Measurements from ENCODE around the gene TRHDE. TPM values are rescaled to one million over a fixed set of nuclear protein-coding genes. Genes with fewer than 3 reads are reported as not detected.

The TRHDE gene
- total RNA-seq, 4 donors from 2014 or later, result 0.05 to 0.81 (median 0.40) TPM

- Histone ChIP-seq H3K9me3 (no peaks in the 10 kb centered on the region), H3K4me3 (replicated peaks in 1 of 3) (no peak overlapping the region), H3K27me3 (no peaks in the 10 kb centered on the region), H3K4me1 (no peaks in the 10 kb centered on the region), H3K36me3 (no peaks in the 10 kb centered on the region), H3K27ac (no peak overlapping the region)
- no peak for DNase-seq
- WGBS, 2 donors, result 77 to 84% methylated on average over 3 of the region's 3 CpGs
- no peak for TF ChIP-seq POLR2A (IDR thresholded peaks at IDR 0.05)
- no peak for TF ChIP-seq CTCF (IDR thresholded peaks at IDR 0.05)
- intact Hi-C loops (cut with DNase I), result no loop called here
Measured at GRCh38 chr12:72286526-72286925, 14.4 kb downstream of the TRHDE start.

DNA sequence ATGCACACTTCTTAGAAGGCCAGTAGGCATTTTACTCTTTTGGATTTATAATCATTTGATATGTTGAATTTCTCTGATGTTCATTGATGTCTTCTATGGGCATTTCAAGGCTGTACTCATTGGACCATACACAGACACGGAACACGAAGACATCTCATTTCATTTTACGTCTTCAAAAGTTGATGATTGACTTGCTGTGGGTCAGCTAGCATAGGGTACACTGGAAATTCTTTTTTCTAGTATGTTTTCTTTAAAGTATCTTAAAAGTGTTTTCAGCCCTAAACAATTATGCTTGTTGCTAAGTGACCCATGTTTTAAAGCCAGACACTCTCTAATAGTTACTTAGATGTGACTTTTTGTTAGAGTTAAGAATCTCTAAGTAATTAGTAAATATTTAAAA, 16.3 kb downstream of the TRHDE start:
- no peaks in the 10 kb centered on the region for H3K27me3 ChIP-seq
- no peak for DNase-seq
- H3K4me3 ChIP-seq (replicated peaks in 1 of 3), result no peak overlapping the region
- no peaks in the 10 kb centered on the region for H3K4me1 ChIP-seq
- WGBS, 2 donors, result 64 to 72% methylated on average over 3 of the region's 3 CpGs
- no peak overlapping the region for H3K27ac ChIP-seq
- intact Hi-C loops (cut with DNase I), result no loop called here
- H3K36me3 ChIP-seq, result no peaks in the 10 kb centered on the region
- H3K9me3 ChIP-seq, result no peaks in the 10 kb centered on the region
- no peak for TF ChIP-seq CTCF (IDR thresholded peaks at IDR 0.05)
- no peak for TF ChIP-seq POLR2A (IDR thresholded peaks at IDR 0.05)

DNA sequence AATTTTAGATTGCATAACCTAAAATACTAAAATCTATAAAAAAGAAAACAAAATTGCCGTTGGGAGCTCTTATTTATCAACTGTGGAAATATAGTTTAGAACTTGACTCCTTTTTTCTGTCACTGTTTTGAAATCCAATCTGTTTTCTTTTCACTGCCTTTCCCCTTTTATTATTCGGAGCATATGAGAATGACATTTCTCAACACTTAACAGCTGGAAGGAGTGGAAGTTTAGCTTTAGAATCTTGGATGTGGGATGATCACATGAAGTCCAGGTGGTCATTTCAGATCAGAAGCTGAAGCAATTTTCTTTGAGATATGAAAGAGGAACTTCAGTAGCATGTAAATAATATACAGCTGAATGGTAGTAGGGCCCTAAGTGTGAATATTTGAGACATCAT, 16.7 kb downstream of the TRHDE start:
- no peak for DNase-seq
- intact Hi-C loops (cut with DNase I), result no loop called here
- Histone ChIP-seq H3K27ac (no peak overlapping the region), H3K36me3 (no peaks in the 10 kb centered on the region), H3K9me3 (no peaks in the 10 kb centered on the region), H3K4me3 (replicated peaks in 1 of 3) (no peak overlapping the region), H3K27me3 (no peaks in the 10 kb centered on the region), H3K4me1 (no peaks in the 10 kb centered on the region)
- no peak for TF ChIP-seq CTCF (IDR thresholded peaks at IDR 0.05)
- no peak for TF ChIP-seq POLR2A (IDR thresholded peaks at IDR 0.05)
- WGBS, 2 donors, result 42 to 51% methylated on average over 2 of the region's 2 CpGs

DNA sequence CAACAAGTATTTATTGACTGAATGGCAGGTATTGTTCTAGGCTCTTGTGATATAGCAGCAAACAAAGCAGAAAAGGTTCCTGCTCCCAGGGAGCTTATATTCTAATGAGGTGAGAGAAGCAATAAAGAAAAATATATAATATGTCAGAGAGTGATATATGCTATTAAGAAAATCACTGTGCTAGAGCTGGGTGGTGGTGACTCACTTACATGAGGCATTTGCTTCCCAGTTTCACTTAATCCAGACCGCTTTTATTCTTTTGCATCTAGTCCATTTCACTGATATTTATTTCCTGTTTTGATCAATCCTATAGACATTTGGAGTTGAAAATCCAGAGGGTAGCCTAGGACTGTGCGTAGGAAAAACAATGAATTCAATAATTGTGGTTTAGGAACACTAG, 17.5 kb downstream of the TRHDE start:
- WGBS, 2 donors, result 94 to 97% methylated on average over 2 of the region's 2 CpGs

GRCh38 chr12:72291175-72291574, 19.0 kb downstream of the TRHDE start:
- Histone ChIP-seq H3K4me3 (replicated peaks in 1 of 3) (no peak overlapping the region), H3K27ac (no peak overlapping the region), H3K36me3 (no peaks in the 10 kb centered on the region), H3K4me1 (no peaks in the 10 kb centered on the region), H3K27me3 (no peaks in the 10 kb centered on the region), H3K9me3 (no peaks in the 10 kb centered on the region)
- no peak for DNase-seq
- TF ChIP-seq POLR2A (IDR thresholded peaks at IDR 0.05), result no peak
- no peak for TF ChIP-seq CTCF (IDR thresholded peaks at IDR 0.05)
- WGBS, 2 donors, result 91% methylated on average over 5 of the region's 5 CpGs
- intact Hi-C loops (cut with DNase I), result no loop called here

More for the DNA sequence above, 17.5 kb downstream of the TRHDE start:
- no peak for DNase-seq
- H3K27ac ChIP-seq, result no peak overlapping the region
- intact Hi-C loops (cut with DNase I), result no loop called here
- H3K36me3 ChIP-seq, result no peaks in the 10 kb centered on the region
- H3K4me1 ChIP-seq, result no peaks in the 10 kb centered on the region
- H3K27me3 ChIP-seq, result no peaks in the 10 kb centered on the region
- TF ChIP-seq CTCF (IDR thresholded peaks at IDR 0.05) (no peak), POLR2A (IDR thresholded peaks at IDR 0.05) (no peak)
- H3K4me3 ChIP-seq (replicated peaks in 1 of 3), result no peak overlapping the region
- no peaks in the 10 kb centered on the region for H3K9me3 ChIP-seq
